SHP77 (cell line): ENCODE data around the gene P2RY1.
"Not testable (repeated sequence)": the region's sequence is repeated elsewhere in the genome, so short reads cannot be mapped to it uniquely, and the experiment has no call there.

Experiments used
- DNase-seq, 2 experiments: peaks; one replicate each; lab custom pipeline; 2025; lab: John Stamatoyannopoulos, UW

The P2RY1 gene

GRCh38 chr3:152836269-152836668 lies 1.3 kb downstream of the P2RY1 start:
- DNase-seq, result no peak

DNA sequence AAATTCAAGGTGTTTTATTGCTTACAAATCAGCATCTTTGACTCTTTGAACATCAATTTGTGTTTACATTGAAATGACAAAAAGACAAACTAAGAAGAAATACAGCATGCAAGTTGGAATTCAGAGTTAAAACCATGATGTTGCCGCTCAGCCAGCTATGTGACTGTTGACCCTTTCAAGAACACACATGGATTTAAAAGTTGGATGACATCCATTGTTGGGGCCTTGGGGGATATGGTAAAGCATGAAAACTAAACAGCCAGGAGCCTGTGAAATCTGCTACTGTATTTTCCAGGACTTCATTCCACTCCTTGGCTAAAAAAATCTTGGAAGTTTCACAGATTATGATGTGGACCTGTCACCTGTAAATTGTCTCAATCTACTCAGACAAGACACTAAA lies 4.6 kb downstream of the P2RY1 start:
- DNase-seq, result no peak

GRCh38 chr3:152841131-152841530 lies 6.2 kb downstream of the P2RY1 start:
- no peak for DNase-seq

DNA sequence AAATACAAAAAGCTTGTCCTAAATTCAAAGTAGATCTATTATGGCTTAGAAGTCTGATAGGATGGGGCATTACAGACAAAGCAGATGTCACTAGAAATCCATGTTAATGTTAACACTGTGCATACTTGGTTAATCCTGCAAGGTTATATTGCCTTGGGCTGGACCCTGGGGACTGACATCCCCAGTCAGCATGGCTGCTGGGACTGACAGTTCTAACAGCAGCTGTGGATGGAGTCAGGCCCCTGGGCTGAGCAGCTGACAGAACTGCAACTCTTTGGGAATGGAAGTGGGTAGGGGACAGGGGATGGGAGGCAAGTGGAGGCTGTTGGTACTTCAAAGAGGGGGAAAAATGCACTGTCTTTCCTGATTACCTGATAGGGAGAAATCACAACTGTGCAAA lies 7.5 kb downstream of the P2RY1 start:
- DNase-seq, result no peak

- no peak for DNase-seq
These were observed 9.0 kb downstream of the P2RY1 start for GRCh38 chr3:152843955-152844354.

DNA sequence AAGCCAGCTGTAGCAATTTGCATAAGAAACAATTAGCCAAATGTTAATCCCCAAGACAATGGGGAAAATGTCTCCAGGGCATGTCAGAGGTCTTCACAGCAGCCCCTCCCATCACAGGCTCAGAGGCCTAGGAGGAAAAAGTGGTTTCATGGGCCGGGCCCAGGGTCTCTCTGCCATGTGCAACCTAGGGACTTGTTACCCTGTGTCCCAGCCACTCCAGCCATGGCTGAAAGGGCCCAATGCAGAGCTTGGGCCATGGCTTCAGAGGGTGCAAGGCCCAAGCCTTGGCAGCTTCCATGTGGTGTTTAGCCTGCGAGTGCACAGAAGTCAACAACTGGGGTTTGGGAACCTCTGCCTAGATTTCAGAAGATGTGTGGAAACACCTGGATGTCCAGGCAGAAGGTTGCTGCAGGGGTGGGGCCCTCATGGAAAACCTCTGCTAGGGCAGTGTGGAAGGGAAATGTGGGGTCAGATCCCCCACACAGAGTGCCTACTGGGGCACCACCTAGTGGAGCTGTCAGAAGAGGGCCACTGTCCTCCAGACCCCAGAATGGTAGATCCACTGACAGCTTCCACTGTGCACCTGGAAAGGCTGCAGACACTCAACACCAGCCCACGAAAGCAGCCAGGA lies 11.8 kb downstream of the P2RY1 start:
- DNase-seq, result not testable (repeated sequence)

- not testable (repeated sequence) for DNase-seq
These were observed 12.7 kb downstream of the P2RY1 start for GRCh38 chr3:152847599-152847998.

- no peak for DNase-seq
These were observed 15.2 kb downstream of the P2RY1 start for GRCh38 chr3:152849996-152850578.

GRCh38 chr3:152853196-152853595 lies 18.3 kb downstream of the P2RY1 start:
- no peak for DNase-seq

- no peak for DNase-seq
These were observed 22.2 kb downstream of the P2RY1 start for GRCh38 chr3:152857082-152857481.

DNA sequence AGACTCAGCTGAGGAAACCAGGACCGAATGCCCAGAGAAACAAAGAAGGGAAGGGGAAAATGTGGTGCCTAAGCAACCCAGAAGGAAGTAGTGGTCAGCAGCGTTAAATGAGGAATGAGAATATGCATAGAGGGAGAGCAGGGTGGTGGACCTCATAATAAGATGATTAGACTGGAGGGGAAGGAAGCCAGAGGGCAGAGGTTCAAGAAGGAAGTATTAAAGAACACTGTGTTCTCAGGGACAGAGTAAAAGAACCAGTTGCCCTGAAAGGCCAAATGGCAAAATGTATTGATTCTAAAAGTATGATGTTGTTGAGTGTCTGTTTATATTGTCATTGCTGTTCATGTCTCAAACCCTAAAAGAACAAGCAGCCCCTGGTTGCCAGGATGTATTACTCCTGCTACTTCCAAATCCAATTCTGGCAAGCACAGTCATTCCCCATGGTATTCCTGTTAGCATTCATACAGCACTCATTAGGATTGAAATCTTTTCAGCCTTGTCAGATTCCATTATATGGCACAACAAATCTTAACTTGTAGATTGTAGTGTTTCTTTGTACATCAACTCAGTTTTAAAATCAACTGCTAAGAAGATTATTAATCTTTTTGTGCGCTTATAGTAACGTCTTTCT lies 23.4 kb downstream of the P2RY1 start:
- DNase-seq, result no peak

GRCh38 chr3:152860736-152861135 lies 25.8 kb downstream of the P2RY1 start:
- DNase-seq, result no peak

DNA sequence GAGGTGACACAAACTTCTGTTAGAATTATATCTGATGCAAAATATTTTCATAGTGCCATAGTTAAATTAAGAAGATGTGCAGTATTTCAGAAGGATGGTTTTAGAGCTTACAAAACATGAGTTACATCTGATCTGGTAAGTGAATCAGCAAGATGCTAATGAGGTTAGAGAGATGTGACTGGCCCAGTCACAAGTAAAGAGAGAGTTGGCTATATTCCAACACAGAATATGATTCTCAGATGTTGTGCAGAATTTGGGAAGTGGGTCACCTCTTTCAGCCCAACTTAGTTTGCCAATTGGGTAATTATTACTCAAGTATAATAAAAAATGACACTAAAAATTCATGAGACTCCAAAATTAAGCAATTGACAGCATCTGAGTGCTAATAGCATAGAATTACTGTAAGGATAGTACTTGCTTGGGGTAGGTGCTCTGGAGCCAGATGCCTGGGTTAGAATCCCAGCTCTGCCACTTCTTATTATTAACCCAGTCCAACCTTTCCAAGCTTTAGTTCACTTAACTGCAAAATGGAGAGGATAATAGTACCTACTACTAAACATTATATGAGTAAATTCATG lies 30.8 kb downstream of the P2RY1 start:
- no peak for DNase-seq

- DNase-seq, result no peak
These were observed 35.1 kb downstream of the P2RY1 start for GRCh38 chr3:152870027-152870426.

- DNase-seq, result not testable (repeated sequence)
These were observed 38.4 kb downstream of the P2RY1 start for GRCh38 chr3:152873314-152873713.

- DNase-seq, result no peak
These were observed 40.2 kb downstream of the P2RY1 start for GRCh38 chr3:152874896-152875749.

DNA sequence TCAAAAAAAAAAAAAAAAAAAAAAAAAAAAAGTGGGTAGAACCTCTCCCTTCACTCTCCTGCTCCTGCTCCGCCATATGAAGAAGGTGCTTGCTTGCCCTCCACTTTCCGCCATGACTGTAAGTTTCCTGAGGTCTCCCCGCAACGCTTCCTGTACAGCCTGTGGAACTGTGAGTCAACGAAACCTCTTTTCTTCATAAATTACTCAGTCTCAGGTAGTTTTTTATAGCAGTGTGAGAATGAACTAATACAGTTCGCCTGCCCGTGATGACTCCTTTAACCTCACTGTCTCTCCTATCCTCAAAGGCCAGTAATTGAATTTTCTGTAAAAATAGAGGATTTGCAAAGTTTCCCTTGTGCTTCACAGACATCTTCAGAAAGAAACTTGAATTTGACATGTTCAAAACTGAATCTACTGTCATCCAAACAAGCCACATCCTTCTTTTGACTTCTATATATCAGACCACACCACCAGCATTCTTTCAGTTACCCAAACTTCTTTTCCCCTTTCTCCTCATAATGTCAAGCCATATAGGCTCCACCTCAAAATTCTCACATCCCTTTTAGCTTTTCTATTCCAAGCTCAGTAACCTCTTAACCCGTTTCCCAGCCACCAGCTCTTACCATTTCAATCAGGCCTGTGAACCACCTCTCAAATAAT lies 44.3 kb downstream of the P2RY1 start:
- DNase-seq, result no peak

DNA sequence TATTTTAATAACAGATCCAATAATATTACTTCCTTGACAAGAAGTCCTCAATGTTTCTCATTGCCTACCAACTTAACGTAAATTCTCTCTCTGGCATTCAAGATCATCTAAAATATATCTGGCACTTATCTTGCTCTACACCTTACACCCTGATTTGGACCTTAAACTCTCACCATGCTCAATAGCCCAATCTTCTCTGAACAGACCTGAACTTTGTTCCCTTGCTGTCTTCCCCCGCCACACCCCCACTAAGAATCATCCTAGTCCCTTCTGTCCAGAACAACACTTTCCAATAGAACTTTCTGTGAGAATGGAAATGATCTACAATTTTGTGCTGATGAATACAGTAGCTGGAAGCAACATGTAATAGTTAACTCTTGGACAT lies 44.9 kb downstream of the P2RY1 start:
- no peak for DNase-seq

DNA sequence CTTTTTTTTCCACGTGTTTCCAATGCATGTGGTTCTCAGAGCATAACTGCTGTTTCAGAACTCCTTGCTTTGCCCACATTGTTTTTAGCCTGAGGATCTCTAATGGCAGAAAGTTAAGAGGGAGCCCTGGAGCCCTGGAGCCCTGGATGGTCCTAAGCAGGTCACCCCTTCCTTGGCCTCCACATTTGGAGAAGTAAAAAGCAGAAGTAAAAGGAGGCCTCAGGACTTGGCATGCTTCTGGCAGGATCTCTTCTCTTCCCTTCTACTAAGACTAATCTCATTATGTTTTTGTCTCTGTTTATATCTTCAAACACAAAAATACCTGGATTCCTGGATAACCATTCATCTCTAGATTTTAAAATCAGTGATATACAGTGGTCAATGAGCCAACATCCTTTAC lies 50.1 kb downstream of the P2RY1 start:
- no peak for DNase-seq
